GM12891 (cell line): ENCODE data around the gene SLC30A3.

Experiments used
- PAX5 ChIP-seq: IDR thresholded peaks from 2 replicates; pipeline ENCODE4 v1.6.1; 2011; ENCODE audit warnings: low read length, moderate library complexity, mild to moderate bottlenecking; ENCODE audit not compliant: insufficient read depth, severe bottlenecking
- POLR2A ChIP-seq: IDR thresholded peaks from 2 replicates; pipeline ENCODE4 v1.6.1; 2011; ENCODE audit warnings: low read depth, low read length, control low read depth
- POLR2AphosphoS5 ChIP-seq: IDR thresholded peaks from 2 replicates; pipeline ENCODE4 v1.6.1; 2011; ENCODE audit warnings: low read depth, low read length, control low read depth
- POU2F2 ChIP-seq: IDR thresholded peaks from 2 replicates; pipeline ENCODE4 v1.6.1; 2011; ENCODE audit warnings: low read depth, mild to moderate bottlenecking, control low read depth, low read length, moderate library complexity
- SPI1 ChIP-seq: IDR thresholded peaks from 2 replicates; pipeline ENCODE4 v1.6.1; 2011; ENCODE audit warnings: low read depth, low read length, control low read depth
- TAF1 ChIP-seq: IDR thresholded peaks from 2 replicates; pipeline ENCODE4 v1.6.1; 2011; ENCODE audit warnings: low read depth, low read length, control low read depth

GRCh38 chr2:27306573-27307286 lies 43.9 kb upstream of the SLC30A3 start:
- TF ChIP-seq TAF1: no peak
- no peak for TF ChIP-seq POLR2AphosphoS5
- no peak for TF ChIP-seq POLR2A
- TF ChIP-seq SPI1: no peak
- no peak for TF ChIP-seq PAX5
- TF ChIP-seq POU2F2: no peak
